T47D (cell line): ENCODE results near the gene NUP58.

Experiments used
- DNase-seq, 2 experiments: peaks; one replicate each; pipeline versions ENCODE4 v3.0.0 to v3.0.0-alpha.2; 2011 to 2012; ENCODE audit warnings: low read depth in 1 of 2, low spot score in 1 of 2
- JUND ChIP-seq: IDR thresholded peaks from 2 replicates; pipeline ENCODE4 v1.6.1; 2012; ENCODE audit warnings: low read depth
- in situ Hi-C: cut with HindIII; loops from 2 replicates; pipeline ENCODE4 v1.10.0; 2016; ENCODE audit warnings: low sequenced_read_pairs, low pct_unique_long_range_greater_than_20kb

NUP58 gene

DNA sequence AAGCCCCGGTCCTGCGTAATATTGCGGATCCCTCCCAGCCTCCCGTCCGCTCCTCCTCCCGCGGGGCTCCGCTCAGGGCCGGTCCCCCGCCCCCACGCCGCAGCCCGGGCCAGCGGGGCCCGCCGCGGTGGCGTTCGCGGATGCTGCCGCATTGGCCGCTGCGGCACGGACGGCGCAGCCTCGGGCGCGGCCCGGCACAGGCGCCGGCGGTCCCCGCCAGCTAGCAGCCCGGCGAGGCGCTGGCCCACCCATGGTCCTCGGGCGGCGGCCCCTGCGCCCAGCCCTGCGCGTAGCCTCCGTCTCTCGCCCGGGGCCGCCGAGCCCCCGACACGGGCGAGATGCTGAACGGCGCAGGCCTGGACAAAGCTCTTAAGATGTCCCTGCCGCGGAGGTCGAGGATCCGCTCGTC is 70.5 kb downstream of the NUP58 start, which contains the start of gene ATP8A2:
TSS of gene ATP8A2 (plus strand) at position 100 of the 409 bp plus-strand sequence. CDS start at position 339, 239 bp downstream.
- DNase-seq, result no peak
- TF ChIP-seq JUND, result no peak
- in situ Hi-C loops, result no loop called here

DNA sequence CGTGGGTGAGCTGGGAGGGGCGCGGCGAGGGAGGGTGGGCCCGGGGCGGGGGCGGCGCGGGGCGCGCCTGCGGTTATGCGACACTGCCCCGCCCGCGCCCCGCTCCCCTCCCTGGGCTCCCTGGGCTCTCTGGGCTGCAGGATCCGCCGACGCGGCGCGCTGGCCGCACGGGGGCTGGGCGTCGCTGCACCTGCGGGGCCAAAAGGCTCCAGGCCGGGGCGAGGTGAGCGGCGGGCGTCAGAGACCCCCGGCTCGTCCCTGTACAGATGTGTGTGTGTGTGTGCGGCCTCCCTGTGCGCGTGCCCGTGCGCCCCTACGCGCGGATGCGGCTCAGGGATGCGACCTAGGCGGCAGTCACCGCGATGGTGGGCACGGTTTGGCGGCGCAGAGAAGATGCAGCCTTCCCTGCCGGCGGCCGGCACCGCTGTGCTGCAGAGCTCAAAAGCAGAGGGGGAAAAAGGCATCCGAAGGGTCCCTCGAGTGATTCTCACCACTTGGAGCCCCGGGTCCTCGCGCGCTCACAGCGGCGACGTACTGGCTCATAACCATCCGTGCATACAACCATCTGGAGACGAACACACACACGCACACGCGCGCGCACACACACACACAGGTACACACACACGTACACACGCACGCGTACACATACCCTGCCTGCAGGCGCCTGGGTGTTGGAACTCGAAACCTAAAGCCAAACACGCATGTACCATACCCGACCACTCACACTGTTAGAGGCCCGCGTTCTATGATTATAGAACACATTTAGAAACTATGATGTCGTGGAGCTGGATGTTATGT is 71.1 kb downstream of the NUP58 start:
- TF ChIP-seq JUND, result no peak
- DNase-seq, result no peak
- in situ Hi-C loops, result no loop called here

DNA sequence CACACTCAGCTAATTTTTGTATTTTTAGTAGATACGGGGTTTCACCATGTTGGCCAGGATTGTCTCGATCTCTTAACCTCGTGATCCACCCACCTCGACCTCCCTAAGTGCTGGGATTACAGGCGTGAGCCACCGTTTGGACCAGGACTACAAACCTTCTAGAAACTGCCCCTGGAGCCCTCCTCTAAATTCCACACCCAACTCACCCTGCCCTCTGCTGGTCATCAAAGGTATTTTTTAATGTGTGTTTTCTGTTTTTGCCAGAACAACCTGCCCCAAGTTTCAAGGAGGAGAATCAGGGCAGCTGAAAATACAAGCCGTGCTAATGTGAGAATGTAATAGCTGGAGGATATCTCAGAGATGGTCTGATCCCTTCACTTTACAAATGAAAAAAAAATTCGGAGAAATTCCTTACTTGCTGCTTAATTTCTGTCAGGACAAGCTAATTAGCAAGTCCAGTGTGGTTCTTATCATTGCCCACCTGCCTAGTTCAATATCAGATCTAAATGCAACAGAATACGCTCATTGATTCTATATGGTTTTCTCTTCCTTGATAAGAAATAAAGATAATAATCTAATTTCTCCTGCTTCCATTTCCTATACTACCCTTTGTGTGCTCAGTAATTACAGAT is 74.4 kb downstream of the NUP58 start:
- DNase-seq, result peak; percentile 33 to 58
- no peak for TF ChIP-seq JUND
- in situ Hi-C loops, result no loop called here

DNA sequence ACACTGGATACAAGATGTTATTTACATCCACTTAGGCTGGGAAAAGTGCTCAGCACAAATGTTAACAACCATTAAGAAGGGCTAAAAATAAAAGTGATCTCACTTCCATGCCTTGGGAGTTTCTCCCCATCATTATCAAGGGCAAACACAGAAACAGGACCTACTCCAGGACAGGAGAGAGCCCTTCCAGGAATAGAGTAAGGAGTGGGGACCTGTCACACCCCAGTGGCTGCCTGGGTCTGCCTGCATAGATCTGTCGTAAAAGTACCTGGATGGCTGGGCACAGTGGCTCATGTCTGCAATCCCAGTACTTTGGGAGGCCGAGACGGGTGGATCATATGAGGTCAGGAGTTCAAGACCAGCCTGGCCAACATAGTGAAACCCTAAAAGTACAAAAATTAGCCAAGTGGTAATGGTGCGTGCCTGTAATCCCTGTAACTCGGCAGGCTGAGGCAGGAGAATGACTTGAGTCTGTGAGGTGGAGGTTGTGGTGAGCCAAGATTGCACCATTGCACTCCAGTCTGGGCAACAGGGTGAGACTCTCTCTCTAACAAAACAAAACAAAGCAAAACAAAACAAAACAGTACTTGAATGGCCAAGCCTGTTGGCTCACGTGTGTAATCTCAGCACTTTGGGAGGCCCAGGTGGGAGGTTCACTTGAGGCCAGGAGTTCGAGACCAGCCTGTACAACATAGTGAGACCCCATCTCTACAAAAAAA is 76.0 kb downstream of the NUP58 start:
- DNase-seq, result no peak
- TF ChIP-seq JUND, result no peak
- in situ Hi-C loops, result no loop called here

DNA sequence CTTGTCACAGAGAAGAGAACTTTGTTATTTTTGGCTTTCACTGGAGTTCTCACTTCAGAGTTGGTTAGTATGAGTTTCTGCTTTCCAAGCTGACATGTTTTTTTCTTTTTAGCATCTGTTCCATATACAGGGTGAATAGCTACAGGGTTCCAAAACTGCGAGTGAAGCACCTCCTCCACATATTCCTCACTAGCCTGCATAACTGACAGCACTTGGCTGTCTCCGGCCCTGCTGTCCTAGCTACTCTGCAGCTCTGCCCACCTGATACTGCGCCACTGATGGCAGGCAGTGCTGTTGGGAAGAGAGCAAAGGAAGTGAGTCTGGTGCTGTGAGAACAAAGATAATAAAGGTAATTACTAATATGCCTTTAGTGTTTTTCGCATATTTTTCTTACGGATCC is 77.1 kb downstream of the NUP58 start:
- in situ Hi-C loops, result no loop called here
- no peak for TF ChIP-seq JUND
- no peak for DNase-seq

DNA sequence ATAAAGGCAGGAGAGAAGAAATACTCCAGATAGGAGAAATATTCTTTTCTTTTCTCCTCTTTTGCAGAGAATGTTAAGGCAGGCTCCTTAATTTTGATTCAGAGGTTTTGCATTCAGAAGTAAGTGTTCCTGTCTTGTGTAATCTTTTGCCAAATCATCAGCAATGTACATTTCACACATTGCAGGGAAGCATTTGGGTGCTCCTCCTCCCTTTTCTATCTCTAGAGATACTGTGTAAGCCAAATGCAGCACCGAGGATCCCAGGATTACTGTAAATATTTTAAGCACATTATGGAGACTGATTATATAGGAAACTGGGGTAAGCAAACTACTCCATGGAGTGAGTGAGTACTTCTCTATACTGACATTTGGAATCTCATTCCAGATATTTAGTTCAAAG is 77.6 kb downstream of the NUP58 start:
- in situ Hi-C loops, result no loop called here
- no peak for DNase-seq

DNA sequence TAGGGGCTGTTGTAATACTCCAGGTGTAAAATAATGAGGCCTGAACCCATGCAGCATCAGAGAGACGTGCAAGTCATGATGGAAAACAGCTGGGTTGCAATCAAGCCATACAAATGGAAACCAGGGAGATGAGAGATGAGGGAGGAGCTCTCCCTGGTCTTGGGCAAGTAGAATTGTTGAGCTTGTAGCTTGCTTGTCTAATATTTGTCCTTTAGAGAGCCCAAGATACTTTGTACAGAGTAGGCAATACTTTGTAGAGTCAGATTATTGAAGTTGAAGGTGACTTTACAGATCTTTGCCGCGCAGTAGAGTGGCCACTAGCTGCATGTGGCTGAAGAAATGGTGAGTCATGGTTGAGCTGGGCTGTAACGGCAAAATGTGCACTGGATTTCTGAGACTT is 78.7 kb downstream of the NUP58 start:
- in situ Hi-C loops, result no loop called here
- TF ChIP-seq JUND, result no peak
- DNase-seq, result no peak

More for the DNA sequence above, 77.6 kb downstream of the NUP58 start:
- no peak for TF ChIP-seq JUND

DNA sequence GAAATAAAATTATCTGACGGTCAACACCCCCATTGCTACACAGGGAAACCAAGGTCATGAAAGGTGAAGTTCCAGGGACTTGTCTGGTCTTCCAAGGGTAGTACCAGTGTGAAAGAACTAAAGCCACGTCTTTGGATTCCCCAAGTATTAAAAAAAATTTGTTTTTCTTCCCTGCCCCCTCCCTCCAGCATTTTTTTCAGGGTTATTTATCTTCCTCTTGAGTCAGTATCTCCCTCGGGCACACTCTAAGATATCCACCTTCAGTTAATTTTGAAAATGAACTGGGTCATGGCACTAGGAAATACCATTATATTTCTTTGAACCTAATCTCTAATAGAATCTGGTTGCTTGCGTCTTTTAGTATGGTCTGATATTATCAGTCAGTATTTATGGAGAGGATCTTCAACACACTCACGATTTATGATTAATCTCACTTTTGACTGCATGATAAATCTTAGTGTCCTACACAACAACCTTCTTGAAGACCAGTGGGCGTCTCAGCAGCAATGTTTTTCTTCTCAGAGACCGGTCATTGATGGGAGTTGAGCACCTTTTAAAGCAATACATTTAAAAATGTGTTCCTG is 79.4 kb downstream of the NUP58 start:
- in situ Hi-C loops, result no loop called here
- no peak for TF ChIP-seq JUND
- DNase-seq, result no peak

DNA sequence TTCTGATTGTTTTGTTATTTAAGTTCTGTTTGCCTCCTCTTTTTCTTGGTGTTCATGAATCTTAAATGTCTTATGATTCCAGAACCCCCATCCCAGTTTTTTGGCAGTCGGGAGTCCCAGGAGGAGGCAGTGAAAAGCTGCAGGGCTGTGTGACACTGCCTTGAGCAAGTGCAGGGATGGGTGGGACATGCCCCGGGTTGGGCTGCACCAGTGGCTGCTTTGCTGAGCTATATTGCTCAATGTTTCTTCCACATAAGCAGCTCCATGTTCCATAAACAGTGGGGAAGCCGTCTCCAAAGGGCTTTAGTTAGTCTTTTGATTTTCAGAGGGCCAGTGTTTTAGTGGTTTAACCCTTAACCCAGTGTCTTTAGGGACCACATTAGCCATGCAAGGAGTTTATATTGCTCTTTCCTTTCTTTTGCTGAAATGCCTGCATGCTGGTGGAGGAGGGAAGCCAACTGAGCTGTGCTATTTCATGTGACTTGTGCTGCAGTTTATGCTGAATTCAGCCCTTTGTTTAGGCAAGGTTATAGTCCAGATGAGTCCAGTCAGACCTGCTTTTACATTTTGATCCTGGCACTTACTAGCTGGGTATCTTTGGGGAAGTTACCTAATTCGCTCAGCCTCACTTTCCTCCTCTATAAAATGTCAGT is 83.5 kb downstream of the NUP58 start:
- in situ Hi-C loops, result no loop called here
- TF ChIP-seq JUND, result no peak
- no peak for DNase-seq

DNA sequence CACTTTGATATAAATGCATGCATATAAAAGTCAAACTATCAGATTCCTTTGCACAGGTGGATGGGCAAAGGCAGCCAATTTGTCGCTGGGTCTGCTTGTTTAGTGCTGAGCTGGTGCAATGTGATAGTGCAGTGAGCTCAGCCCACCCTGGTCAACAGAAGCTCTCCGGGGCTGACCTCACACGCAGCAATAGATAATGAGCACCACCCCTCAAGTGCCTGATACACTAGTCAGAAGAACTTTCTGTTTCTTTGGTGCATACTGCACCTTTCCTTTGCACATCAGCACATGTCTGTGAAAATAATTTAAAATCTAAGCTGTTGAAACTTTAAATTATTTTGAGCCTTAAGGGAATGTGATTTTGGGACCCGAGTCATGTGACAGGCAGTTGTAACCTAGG is 90.5 kb downstream of the NUP58 start:
- in situ Hi-C loops, result no loop called here
- no peak for TF ChIP-seq JUND
- DNase-seq, result no peak
